Hepatocyte (in vitro differentiated cells): ENCODE measurements around the gene HEY2.

Source experiments
- EZH2 ChIP-seq: fragments of 200-600 bp; sonication (generic); IDR thresholded peaks from 2 replicates; pipeline ENCODE4 v1.6.1; 2016; ENCODE audit warnings: antibody characterized with exemption, mild to moderate bottlenecking, borderline replicate concordance
- EZH2phosphoT487 ChIP-seq: fragments of 200-600 bp; sonication (generic); IDR thresholded peaks from one replicate; pipeline ENCODE4 v1.6.1; 2018; ENCODE audit warnings: antibody characterized with exemption, mild to moderate bottlenecking, low read depth, moderate library complexity; ENCODE audit not compliant: unreplicated experiment, severe bottlenecking
- TF ChIP-seq, protein P1 (sequence below): fragments of 200-600 bp; sonication (generic); IDR thresholded peaks from 2 replicates; pipeline ENCODE4 v1.5.1; 2016; ENCODE audit warnings: antibody characterized with exemption, mild to moderate bottlenecking; ENCODE audit not compliant: poor library complexity

DNA sequence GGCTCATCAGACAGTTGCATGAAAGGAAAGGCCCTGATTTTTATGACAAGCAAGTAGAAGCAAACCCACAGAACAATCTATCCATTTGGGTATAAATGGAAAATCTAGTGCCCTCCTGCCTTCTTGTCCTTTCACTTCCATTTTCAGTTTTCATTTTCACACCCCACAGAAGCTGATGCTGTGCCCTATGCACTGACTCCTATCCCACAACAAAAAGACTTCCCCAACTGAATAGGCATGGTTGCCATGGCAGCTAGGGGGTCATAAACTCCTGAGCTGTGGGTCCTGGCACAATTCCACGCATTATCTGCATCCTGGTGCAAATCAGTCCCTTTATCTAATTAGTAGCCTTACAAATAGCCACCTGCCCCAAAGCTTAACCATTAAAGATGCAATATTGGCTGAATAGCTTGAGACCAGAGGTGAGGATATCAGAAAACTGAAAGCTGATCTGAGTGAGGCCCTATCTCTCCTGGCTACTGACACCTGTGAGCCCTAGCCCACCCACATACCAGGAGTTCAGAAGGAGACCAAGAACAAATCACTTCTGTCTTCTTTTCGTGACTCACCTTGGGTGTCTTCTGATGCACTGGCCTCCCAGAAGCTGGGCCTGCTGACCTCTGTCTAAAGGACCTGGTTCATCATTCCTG is 34.9 kb upstream of the HEY2 start:
- no peak for TF ChIP-seq EZH2
- TF ChIP-seq, protein P1, sequence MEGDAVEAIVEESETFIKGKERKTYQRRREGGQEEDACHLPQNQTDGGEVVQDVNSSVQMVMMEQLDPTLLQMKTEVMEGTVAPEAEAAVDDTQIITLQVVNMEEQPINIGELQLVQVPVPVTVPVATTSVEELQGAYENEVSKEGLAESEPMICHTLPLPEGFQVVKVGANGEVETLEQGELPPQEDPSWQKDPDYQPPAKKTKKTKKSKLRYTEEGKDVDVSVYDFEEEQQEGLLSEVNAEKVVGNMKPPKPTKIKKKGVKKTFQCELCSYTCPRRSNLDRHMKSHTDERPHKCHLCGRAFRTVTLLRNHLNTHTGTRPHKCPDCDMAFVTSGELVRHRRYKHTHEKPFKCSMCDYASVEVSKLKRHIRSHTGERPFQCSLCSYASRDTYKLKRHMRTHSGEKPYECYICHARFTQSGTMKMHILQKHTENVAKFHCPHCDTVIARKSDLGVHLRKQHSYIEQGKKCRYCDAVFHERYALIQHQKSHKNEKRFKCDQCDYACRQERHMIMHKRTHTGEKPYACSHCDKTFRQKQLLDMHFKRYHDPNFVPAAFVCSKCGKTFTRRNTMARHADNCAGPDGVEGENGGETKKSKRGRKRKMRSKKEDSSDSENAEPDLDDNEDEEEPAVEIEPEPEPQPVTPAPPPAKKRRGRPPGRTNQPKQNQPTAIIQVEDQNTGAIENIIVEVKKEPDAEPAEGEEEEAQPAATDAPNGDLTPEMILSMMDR, result no peak
- TF ChIP-seq EZH2phosphoT487, result no peak
